Parathyroid adenoma (tissue), 2 donors: ENCODE data around the gene CES3.
A peak's percentile ranks its signal among the peaks of the same experiment; 100 is the strongest.
"Not testable (repeated sequence)": the region's sequence is repeated elsewhere in the genome, so short reads cannot be mapped to it uniquely, and the experiment has no call there.

ENCODE experiments used
- H2AFZ ChIP-seq: fragments of 300-600 bp; sonication (generic); one replicate; pipeline ENCODE4 v1.7.0; 2017; ENCODE audit warnings: antibody characterized with exemption, mild to moderate bottlenecking
- H3K27ac ChIP-seq: fragments of 300-600 bp; sonication (generic); one replicate; pipeline ENCODE4 v1.7.0; 2017
- H3K27me3 ChIP-seq: fragments of 300-600 bp; sonication (generic); one replicate; pipeline ENCODE4 v1.7.0; 2017; ENCODE audit warnings: low read length; ENCODE audit not compliant: control insufficient read depth, insufficient read depth
- H3K36me3 ChIP-seq: fragments of 300-600 bp; sonication (generic); one replicate; pipeline ENCODE4 v1.7.0; 2017; ENCODE audit warnings: low read length; ENCODE audit not compliant: control insufficient read depth, insufficient read depth
- H3K4me1 ChIP-seq: fragments of 300-600 bp; sonication (generic); one replicate; pipeline ENCODE4 v1.7.0; 2017; ENCODE audit warnings: control low read depth
- H3K4me2 ChIP-seq: fragments of 300-600 bp; sonication (generic); one replicate; pipeline ENCODE4 v1.7.0; 2017; ENCODE audit warnings: low read length
- H3K4me3 ChIP-seq: fragments of 300-600 bp; sonication (generic); one replicate; pipeline ENCODE4 v1.7.0; 2017; ENCODE audit warnings: low read depth, low read length
- H3K79me2 ChIP-seq: fragments of 300-600 bp; sonication (generic); one replicate; pipeline ENCODE4 v1.7.0; 2017; ENCODE audit warnings: control low read depth
- H3K9ac ChIP-seq: fragments of 300-600 bp; sonication (generic); one replicate; pipeline ENCODE4 v1.7.0; 2017; ENCODE audit warnings: mild to moderate bottlenecking
- H3K9me3 ChIP-seq: fragments of 300-600 bp; sonication (generic); one replicate; pipeline ENCODE4 v1.7.0; 2017; ENCODE audit warnings: low read length; ENCODE audit not compliant: control insufficient read depth
- CTCF ChIP-seq: fragments of 300-600 bp; sonication (generic); IDR thresholded peaks from one replicate; pipeline ENCODE4 v1.7.0; 2017; ENCODE audit warnings: antibody characterized with exemption, mild to moderate bottlenecking
- donor health status: primary hyperparathyroidism.

CES3 gene

GRCh38 chr16:66984892-66985311 lies 23.8 kb downstream of the CES3 start:
- Histone ChIP-seq H3K4me3 (no peak overlapping the region), H3K27me3 (no peaks in the 10 kb centered on the region), H3K9ac (no peak overlapping the region), H2AFZ (no peak overlapping the region), H3K36me3 (no peaks in the 10 kb centered on the region), H3K4me2 (no peak overlapping the region), H3K27ac (no peak overlapping the region), H3K4me1 (no peaks in the 10 kb centered on the region), H3K9me3 (no peaks in the 10 kb centered on the region), H3K79me2 (no peaks in the 10 kb centered on the region)
- TF ChIP-seq CTCF: no peak

- no peak overlapping the region for H3K27ac ChIP-seq
- no peaks in the 10 kb centered on the region for H3K4me1 ChIP-seq
- no peaks in the 10 kb centered on the region for H3K27me3 ChIP-seq
- no peaks in the 10 kb centered on the region for H3K36me3 ChIP-seq
- no peak overlapping the region for H3K4me3 ChIP-seq
- no peaks in the 10 kb centered on the region for H3K9me3 ChIP-seq
- H3K4me2 ChIP-seq: no peak overlapping the region
- no peak for TF ChIP-seq CTCF
- H3K9ac ChIP-seq: no peak overlapping the region
- H3K79me2 ChIP-seq: no peaks in the 10 kb centered on the region
- no peak overlapping the region for H2AFZ ChIP-seq
Measured at GRCh38 chr16:66986559-66986958, 25.5 kb downstream of the CES3 start.

- Histone ChIP-seq H3K4me2 (no peak within 1 kb of the TSS), H3K9me3 (no peaks in the 10 kb centered on the region), H3K9ac (no peak within 1 kb of the TSS), H3K79me2 (no peaks in the 10 kb centered on the region), H3K36me3 (no peaks in the 10 kb centered on the region), H3K4me1 (no peaks in the 10 kb centered on the region), H3K27ac (no peak within 1 kb of the TSS), H2AFZ (peak within 1 kb of the TSS; percentile 12), H3K4me3 (no peak within 1 kb of the TSS), H3K27me3 (no peaks in the 10 kb centered on the region)
- TF ChIP-seq CTCF: no peak
Measured at GRCh38 chr16:66988197-66988788, 27.2 kb downstream of the CES3 start, which contains the start of gene CES4A. Gene CES4A (plus strand): TSS chr16:66988589. CDS start chr16:66988773, 184 bp downstream.

- H3K36me3 ChIP-seq: no peaks in the 10 kb centered on the region
- no peak for TF ChIP-seq CTCF
- H3K4me1 ChIP-seq: no peaks in the 10 kb centered on the region
- H3K9ac ChIP-seq: no peak overlapping the region
- no peaks in the 10 kb centered on the region for H3K9me3 ChIP-seq
- no peak overlapping the region for H2AFZ ChIP-seq
- no peaks in the 10 kb centered on the region for H3K27me3 ChIP-seq
- H3K27ac ChIP-seq: no peak overlapping the region
- H3K79me2 ChIP-seq: no peaks in the 10 kb centered on the region
- no peak overlapping the region for H3K4me3 ChIP-seq
- H3K4me2 ChIP-seq: no peak overlapping the region
Measured at GRCh38 chr16:66991545-66992077, 30.5 kb downstream of the CES3 start.

- H3K27me3 ChIP-seq, H3K9ac ChIP-seq, H3K79me2 ChIP-seq, H3K4me3 ChIP-seq, H3K4me1 ChIP-seq, H3K27ac ChIP-seq, H2AFZ ChIP-seq, H3K4me2 ChIP-seq, H3K36me3 ChIP-seq, H3K9me3 ChIP-seq: not testable (repeated sequence)
Measured at GRCh38 chr16:66993558-66993957, 32.5 kb downstream of the CES3 start.
